ENCODE data around the gene APEH.
"Not testable (repeated sequence)": the region's sequence is repeated elsewhere in the genome, so short reads cannot be mapped to it uniquely, and the experiment has no call there.

The APEH gene

DNA sequence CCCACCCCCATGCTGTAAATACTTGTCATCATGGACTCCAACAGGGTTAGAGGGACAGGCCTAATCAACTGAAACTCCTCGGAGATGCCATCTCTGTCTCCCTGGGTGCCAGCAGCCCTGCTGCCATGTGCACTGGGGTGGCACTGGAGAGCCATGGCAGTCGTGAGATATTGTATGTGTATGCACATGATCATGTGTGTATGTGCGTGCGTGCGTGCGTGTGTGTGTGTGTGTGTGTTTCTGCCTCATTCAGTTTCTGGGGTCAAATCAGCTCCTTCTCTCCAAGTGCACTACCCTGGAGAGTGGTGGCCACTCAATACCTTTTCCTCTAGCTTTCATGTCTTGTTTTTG is 3.2 kb upstream of the APEH start:
- no peak for DNase-seq

DNA sequence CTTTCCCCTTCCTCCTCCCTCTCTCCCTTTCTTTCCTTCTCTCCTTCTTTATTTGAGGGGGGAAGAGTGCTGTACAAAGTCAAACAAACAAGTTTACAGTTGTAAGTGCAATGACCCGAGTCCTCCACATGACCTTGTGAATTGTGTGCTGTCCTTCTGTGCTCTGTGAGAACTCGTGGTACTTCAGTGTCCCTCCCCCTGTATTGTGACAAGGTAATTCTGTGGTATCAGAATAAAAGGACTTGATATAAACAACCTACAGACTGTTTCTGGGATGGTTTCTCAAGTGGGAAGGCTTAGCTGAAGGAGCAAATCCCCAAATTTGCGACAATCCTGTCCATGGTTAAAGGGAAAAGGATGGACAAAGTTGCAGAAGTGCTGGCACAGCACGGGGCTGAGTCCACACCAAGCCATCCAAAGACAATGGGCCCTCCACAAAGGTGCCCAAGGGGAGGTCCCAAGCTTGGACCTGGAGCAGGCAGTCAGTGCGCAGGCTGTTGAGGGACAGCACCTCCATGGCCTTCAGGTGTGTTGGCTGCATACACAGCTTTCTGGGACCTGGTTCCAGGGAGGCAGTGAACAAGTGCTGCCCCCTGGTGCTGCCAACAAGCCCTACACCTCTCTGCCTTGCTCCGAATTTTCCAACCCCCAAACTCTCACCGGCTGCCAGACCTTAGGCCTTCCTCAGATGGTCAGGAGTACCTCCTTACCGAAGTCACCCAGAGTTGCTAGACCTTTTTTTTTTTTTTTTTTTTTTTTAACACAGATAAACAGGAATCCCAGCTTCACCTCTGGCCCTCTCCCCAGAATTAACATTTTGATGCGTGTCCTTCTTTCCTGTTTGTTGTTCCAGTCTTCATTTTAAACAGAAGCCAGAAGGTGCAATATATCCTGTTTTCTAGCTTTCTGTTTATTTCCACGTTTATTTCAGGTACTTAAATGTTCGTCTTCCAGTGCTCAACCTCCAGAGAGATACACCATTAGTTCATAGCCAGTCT is 2.6 kb upstream of the APEH start:
- no peak for DNase-seq

DNA sequence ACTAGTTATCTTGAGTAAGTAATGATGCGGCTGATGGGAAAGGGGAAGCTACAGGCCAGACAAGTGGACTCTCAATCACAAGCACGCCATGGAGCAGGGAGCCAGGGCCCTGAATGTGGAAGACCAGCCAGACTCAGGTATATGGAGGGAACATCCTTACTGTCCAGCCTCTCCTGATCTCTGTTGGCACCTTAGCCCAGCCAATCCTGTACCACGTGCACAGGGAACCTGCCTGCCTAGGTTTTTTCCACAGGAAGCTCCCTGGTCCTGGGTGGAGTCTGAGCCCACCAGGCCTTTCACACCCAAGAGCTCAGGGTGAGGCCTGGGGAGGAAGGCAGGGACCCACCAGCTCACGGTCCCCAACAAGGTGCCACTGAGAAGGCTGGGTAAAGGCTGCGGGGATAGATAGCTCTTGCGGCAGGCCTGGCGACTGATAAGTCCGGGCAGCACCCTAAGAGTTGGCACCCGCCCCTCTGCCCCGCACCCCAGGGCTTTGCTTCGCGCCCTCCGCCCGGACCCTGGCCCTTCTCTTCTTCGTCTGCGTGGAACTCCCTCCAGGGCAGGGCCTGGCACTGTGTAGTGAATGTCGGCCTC is 933 bp upstream of the APEH start:
- DNase-seq, result no peak

DNA sequence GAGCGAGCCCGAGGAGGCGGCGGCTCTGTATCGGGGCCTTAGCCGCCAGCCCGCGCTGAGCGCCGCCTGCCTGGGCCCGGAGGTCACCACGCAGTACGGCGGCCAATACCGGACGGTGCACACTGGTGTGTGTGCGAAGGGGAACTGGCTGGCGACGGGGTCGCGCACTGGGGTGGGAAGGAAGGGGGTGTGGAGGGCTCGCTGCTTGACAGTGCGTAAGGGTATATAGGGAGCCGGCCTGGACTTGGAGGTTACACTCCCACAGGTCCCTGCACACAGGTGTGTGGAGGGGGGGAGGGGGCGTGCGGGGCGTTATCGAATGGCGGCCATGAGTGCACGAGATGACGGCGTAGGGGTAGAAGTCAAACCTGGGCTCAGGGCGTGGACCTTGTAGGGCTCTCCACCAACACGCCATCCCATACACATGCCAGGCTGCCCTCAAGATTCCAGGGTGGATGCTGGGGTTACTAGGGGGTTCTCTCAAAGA is 389 bp downstream of the APEH start:
- no peak for DNase-seq

DNA sequence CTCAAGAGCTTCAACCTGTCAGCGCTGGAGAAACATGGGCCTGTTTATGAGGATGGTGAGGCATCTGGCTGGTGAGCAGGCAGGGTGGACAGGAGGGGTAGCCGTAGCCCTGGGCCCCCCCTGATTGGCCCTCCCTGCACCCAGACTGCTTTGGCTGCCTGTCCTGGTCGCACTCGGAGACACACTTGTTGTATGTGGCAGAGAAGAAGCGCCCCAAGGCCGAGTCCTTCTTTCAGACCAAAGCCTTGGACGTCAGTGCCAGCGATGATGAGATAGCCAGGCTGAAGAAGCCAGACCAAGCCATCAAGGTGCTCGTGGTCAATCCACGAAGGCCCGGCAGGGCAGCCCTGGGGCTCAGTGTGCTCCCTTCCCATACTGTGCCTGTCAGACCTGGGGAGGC is 1.8 kb downstream of the APEH start:
- DNase-seq, result no peak

DNA sequence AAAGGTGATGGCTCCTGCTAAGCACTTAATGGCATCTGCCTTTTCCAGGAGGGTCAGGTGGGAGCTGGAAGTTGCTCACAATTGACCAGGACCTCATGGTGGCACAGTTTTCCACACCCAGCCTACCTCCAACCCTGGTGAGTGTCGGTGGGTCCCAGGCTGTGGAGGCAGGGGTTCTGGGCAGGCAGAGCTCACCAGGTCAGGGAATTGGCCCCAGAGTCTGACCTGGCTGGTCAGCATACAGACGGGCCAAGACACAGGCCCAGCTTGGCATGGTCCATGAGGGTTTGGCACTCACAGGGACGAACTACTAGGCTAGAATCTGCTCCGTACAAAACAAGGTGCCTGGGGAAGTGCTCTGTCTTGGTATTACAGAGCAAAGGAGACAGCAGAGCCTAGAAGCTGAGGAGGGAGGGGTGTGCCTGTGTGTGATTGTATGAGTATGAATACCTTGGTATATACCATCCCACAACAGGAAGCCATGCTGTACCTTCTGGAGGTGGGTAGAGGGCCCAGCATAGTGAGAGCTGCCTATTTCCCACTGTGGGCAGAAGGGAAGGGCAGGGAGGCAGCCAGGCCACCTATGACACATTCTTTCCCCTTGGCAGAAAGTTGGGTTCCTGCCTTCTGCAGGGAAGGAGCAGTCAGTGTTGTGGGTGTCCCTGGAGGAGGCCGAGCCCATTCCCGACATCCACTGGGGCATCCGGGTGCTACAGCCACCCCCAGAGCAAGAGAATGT is 6.5 kb downstream of the APEH start:
- DNase-seq, result no peak

DNA sequence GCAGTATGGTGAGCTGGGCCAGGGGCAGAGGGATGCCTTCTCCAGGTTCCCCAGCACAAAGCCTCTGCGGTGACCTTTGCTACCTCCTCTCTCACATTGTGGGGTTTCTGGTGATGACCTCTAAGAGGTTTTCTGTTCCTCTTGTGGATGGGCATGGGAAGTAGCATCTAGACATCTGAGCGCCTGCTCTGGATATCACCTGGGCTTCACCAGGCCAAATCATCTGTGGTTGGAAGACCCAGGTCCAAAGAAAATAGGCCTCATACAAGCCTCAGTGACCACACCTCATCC is 7.0 kb downstream of the APEH start:
- no peak for DNase-seq

DNA sequence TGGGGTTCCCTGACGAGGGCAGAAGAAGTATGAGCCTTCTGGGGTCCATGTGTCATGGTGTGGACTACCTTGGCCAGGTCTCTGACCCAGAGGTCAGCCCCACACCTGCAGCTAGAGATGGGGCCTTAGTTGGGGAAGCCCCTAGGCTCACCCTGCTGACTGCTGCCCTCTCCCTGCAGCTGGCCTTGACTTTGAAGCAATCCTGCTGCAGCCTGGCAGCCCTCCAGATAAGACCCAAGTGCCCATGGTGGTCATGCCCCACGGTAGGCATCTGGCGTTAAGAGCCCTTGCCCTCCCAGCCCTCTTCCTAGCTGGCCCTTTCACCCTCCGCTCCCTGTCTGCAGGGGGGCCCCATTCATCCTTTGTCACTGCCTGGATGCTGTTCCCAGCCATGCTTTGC is 7.4 kb downstream of the APEH start:
- no peak for DNase-seq

DNA sequence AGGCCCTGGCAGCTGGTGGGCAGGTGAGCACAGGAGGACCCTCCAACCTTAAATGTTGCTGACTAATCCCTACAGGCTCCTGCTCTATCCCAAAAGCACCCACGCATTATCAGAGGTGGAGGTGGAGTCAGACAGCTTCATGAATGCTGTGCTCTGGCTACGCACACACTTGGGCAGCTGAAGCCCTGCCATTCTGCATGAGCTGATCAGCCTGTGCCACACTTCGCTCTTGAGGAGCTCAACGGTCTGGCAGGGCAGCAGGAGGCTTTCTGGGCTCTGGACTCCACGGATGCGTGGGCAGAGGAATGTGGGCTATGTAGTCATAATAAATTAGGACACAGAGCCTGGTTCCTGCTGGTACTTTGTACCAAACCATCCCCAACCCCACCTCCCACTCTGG is 9.0 kb downstream of the APEH start:
- DNase-seq, result no peak

DNA sequence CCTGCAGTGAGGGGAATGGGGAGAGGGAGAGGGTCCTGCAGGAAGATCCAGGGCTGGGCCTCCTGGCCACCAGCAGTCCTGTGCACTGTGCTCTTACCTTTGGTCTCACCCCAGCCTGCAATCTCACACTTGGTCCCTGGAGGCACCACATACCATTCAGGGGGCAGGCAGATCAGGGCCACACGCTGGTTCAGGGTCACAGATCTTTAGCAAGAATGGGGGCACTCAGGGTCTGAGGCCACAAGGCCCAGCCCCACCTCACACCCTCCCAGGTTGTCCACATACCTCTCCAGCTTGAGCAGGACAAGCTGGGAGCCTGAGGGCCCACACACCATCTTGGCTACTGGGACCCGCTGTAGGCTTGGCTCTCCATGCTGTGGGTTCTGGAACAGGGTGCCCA is 10.3 kb downstream of the APEH start:
- DNase-seq, result not testable (repeated sequence)

DNA sequence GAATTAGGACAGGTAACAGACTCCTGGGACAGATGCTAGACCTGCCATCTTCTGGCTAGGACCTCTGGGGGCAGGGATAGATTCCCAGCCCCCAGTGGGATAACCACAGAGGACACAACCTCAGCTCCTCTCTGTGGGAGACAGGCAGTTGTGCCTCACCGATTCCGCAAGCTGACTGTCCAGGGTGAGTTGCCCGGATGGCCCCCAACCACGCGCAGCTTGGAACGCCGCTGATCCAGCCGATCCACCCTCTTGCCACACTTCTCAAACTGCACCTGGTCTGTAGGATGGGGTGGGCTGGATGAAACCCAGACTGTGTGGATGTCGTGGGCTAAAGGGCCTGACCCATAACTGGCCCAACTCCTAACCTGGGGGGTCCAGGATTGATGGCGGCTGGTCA is 11.0 kb downstream of the APEH start:
- DNase-seq, result not testable (repeated sequence)

DNA sequence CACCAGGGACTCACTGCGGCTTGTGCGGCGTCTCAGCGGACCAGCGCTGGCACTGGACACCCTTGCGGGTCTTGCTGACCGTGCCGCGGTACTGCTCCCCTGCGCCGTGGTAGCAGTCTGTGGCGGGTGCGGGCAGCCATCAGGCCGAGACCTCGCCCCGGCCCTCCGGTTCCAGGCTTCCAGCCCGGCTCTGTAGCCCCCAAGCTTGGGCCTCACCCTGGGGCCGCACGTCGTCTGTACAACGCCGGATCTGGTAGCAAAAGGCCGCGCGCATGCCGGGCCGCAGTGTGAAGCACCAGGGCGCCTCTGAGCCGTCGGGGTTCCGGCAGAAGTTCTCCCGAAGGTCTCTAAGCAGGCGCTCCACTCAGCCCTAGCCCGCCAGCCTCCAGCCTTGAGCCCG is 11.7 kb downstream of the APEH start:
- not testable (repeated sequence) for DNase-seq

DNA sequence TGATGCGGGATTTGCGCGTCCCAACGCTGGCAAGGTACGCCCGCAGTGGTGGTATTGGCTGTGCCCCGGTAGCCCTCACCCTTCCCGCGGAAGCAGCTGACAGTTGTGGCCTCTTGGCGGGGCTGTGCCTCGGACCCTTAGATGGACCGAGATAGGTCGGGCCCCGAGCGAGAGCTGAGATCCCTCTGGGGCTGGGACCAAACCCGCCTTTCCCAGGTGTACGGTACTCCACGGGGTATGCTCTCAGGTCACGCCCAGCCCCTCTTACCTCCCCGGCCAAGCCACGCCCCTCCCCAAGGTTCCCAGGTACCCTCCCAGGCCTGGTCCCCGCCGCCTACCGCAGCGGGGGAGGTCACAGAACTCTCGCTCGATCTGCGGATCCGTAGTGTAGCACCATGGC is 12.2 kb downstream of the APEH start:
- not testable (repeated sequence) for DNase-seq

DNA sequence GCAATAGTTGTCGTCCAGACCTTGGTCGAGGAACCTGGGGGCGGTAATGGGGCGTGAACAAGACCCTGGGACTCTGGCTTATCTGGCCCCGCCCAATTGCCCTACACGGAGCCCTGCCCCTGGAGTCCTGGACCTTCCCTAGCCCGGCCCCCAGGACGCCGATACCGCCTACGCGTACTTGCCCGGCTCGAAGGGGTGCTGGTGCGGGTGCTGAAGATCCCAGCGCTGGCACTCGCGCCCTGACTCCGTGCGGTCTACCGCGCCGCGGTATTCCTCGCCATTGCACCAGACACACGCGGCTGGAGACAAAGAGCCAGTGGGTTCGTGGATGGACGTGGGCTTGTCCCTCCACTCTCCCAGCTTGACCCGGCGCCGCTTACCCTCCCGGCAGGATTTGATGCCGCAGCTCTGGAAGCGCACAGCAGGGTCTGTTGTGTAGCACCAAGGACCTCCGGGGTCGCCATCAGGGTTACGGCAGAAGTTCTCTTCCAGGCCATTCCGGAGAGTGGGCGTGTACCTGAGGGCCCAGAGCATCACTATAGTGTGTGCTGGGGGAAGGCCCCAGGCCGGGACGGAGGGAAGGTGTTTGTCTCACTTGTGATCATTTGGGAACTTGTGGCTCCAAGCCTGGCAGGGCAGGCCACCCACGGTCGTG is 12.7 kb downstream of the APEH start:
- DNase-seq, result not testable (repeated sequence)

DNA sequence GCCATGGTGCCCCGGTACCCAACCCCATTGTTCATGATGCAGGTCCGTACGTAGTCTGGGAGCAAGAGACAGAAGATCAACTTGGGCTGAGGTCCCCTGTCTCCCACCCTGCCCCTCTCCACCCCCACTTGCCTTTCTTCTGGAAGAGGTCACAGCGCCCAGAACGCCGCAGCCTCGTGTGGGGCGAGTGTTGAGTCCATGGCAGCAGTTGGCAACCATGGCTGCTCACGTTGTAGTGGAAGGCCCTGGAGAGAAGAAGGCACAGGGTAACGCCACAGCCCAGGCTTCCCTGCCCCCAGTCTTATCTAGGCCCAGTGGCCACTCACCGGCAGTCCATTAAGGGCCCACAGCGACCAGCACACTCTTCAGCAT is 13.3 kb downstream of the APEH start:
- DNase-seq, result not testable (repeated sequence)

DNA sequence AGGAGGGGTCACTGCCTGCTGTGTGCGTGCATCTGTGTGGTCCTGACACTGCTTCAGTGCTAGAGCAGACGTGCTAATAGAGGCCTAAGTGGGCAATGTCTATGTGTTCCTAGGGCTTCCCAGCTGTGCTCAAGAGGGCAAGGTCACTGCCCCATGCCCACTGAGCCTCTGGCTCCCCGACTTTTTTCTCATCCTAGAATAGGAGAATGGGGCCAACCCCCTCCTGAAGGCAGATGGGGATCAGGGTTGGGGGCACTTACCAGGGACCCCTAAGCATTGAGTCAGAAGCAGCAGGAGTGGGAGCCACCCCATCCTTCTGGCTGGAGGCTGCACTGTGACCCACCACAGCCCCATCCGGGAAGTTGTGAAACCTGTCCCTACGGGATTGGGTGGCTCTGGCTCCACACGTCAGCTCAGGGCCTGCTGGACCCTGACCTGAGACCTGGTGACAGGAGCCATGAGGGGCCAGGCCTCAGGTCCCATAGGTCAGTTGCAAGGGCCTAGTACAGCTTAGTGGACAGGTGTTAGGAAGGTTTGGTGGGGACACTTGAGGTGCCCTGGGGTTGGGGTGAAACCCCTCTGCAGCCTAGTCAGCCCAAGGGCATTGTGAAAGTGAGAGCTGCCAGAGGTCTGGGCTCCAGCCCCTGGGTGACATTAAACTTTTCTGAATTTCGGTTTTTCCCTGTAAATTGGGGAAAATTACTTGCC is 14.3 kb downstream of the APEH start:
- not testable (repeated sequence) for DNase-seq

DNA sequence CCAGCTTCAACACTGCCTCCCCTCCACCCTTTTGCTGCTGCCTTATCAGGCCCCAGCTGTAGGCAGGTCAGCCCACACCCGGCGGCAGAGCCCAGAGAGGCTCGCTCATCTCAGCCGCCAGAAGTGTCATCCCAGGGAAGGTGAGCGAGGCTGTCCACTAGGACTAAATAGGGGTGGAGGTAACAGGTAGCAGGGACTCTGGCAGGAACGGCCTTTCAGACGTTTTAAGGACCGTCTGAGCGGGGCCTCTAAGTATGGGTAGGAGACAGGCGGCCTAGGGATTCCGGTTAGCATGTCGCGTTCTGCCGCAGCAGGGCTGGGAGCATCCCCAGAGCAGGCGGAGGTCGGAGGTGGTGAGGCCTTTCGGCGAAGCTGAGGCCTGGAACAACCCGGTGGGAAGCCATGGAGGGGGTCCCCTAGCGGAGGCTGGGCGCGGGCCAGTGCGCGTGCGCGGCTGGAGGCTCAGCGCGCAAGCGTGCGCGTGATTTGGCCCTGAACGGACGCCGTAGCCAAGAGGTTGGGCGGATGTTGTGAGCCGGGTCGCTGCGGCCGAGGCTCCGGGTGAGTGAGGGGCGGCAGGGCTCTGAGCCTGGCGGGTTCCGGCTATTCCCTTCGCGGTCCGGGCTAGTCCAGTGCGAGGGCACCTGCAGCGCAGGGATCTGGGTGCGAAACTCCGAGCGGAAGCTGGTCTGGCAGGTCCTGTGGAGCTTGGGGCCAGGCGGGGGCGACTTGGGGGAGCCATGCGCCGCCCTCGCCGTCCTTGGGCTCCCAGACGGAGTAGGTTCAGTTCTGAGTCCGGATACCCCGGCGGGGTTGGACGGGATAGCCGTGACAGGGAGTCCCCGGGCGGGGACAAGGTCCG is 15.1 kb downstream of the APEH start, which contains the start of the genes MST1 and RNF123:
MST1 (minus strand) TSS at position 429 of the 862 bp plus-strand sequence. CDS start 783 bp downstream, outside the sequence.
RNF123 (plus strand) TSS at position 512 of the 862 bp plus-strand sequence. CDS start 1,609 bp downstream, outside the sequence.
- DNase-seq, result no peak

DNA sequence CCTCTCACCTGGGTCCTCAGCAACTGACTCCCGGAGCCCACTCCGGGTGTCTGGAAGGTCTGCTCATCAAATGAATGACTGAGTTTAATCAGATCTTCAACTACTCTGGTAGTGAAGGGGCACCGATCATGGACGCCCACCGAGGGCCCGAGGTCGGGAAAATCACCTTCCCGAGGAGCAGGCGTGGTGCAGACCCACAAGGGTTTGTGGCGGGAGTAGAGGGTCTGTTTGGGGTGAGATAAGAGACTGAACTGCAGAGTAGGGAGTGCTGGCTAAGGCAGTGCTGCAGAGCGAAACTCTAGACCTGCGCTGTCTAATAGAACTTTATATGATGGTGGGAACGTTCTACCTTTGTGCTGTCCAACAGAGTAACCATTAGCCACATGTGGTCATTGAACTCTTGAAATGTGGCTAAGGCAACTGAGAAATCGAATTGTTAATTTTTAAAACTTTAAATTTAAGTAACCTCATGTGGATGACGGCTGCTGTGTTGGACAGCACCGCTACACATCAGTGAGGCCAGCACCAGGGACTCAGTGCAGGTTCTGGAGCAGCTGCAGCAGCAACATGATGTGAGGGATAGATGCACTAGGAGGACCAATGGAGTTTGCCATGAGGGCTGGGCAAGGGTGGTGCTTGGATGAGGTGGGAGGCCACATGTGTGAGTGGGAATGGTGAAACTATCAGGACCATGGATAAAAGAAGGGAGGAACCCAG is 15.9 kb downstream of the APEH start:
- DNase-seq, result not testable (repeated sequence)

DNA sequence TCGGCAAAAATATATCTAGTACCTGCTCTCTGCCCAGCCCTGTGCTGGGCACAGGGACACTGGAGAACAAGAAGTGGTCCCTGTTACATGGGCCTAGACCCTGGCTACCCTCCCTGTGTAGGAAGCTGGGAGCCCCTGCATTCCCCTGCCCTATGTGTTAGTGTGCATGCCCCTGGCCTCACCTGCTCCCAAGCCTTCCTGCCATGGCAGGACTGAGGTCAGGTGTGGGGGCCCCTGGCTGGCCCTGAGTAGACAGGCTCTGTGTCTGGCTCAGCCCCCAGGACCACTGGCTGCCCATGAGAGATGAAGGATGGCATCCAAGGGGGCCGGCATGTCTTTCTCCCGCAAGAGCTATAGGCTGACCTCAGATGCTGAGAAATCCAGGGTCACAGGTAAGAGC is 16.7 kb downstream of the APEH start:
- not testable (repeated sequence) for DNase-seq

DNA sequence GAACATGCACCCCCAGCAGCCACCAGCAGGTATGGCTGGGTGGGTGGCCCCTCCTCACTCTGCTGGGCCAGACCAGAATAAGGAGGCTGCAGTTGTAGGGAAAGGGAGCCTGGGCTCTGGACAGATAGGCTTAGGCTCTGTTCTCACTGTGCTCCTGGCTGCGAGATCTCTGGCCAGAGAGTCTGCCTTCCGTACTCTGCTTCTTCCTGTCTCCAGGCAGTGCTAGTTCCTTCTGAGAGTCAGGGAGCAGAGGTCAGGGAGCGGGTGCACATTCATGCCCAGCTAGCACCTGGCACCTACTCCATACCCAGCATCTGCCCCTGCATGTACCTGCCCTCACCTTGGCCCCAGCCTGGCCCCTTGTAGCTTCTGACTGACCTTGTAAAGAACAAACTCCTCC is 17.3 kb downstream of the APEH start:
- not testable (repeated sequence) for DNase-seq

All from activated naive CD4-positive, alpha-beta T cell (primary cell).